ENCODE data around the gene ELL. TPM values are rescaled to one million over a fixed set of nuclear protein-coding genes. Genes with fewer than 3 reads are reported as not detected.

The ELL gene
- total and polyA plus RNA-seq, 9 of the 15 experiments (the other 6 are each of a cell fraction or from before 2014, with no cell fraction given) = 0.24 to 22.5 (median 4.1) TPM

- TF ChIP-seq HNRNPH1 (optimal IDR thresholded peaks at IDR 0.05; ENCODE audit: low read depth, low read length) = no peak
- TF ChIP-seq ZNF639 (CRISPR knock-in tag; conservative IDR thresholded peaks at IDR 0.05 in 1 of 2, IDR thresholded peaks at IDR 0.05 in 1 of 2) = no peak; a peak in 1 of 4 replicates
- TF ChIP-seq MYBL2 (IDR thresholded peaks at IDR 0.05; ENCODE audit: low read depth) = no peak
- no peak for TF ChIP-seq MYBL2 (CRISPR knock-in tag; IDR thresholded peaks at IDR 0.05; ENCODE audit: borderline replicate concordance)
- TF ChIP-seq NUFIP1 (IDR thresholded peaks at IDR 0.05; ENCODE audit: partially characterized antibody) = no peak
- TF ChIP-seq KLF1 (tag; IDR thresholded peaks at IDR 0.05) = no peak
- TF ChIP-seq FOXK1 (CRISPR knock-in tag; IDR thresholded peaks at IDR 0.05; ENCODE audit: borderline replicate concordance) = no peak
- no peak for TF ChIP-seq TARDBP (IDR thresholded peaks at IDR 0.05)
- TF ChIP-seq SIX5 (IDR thresholded peaks at IDR 0.05; ENCODE audit: borderline replicate concordance in 1 of 2, insufficient read depth in 1 of 2, low read depth in 1 of 2, low read length in 2 of 2) = no peak
- TF ChIP-seq ZFP1 (CRISPR knock-in tag; IDR thresholded peaks at IDR 0.05) = no peak
- no peak for TF ChIP-seq POLR3A (IDR thresholded peaks at IDR 0.05; ENCODE audit: borderline replicate concordance, extremely low read depth, insufficient read depth, insufficient read length)
- no peak for TF ChIP-seq PTRF (tag; IDR thresholded peaks at IDR 0.05)
- TF ChIP-seq SMAD1 (IDR thresholded peaks at IDR 0.05; ENCODE audit: low read depth, low read length, partially characterized antibody) = no peak
- TF ChIP-seq C11orf30 (IDR thresholded peaks at IDR 0.05; ENCODE audit: low read depth) = no peak
- TF ChIP-seq ZNF347 (CRISPR knock-in tag; IDR thresholded peaks at IDR 0.05; ENCODE audit: low read depth) = no peak
- no peak for TF ChIP-seq RERE (CRISPR knock-in tag; IDR thresholded peaks at IDR 0.05; ENCODE audit: borderline replicate concordance)
- TF ChIP-seq BACH1 (tag; IDR thresholded peaks at IDR 0.05) = no peak
- 0 out of 2 replicates have a peak, but pooled peaks have one; percentile 48 for TF ChIP-seq TCFL5 (CRISPR knock-in tag; conservative IDR thresholded peaks at IDR 0.05)
- no peak for TF ChIP-seq ZNF184 (CRISPR knock-in tag; IDR thresholded peaks at IDR 0.05)
- no peak for TF ChIP-seq RFX1 (IDR thresholded peaks at IDR 0.05)
- TF ChIP-seq BHLHE40 (IDR thresholded peaks at IDR 0.05; ENCODE audit: low read length) = peak; percentile 63
- no peak for TF ChIP-seq DIDO1 (tag; IDR thresholded peaks at IDR 0.05; ENCODE audit: low read depth)
- TF ChIP-seq CBFB (CRISPR knock-in tag; IDR thresholded peaks at IDR 0.05) = no peak
These were observed 43.1 kb downstream of the ELL start (continued) for GRCh38 chr19:18478545-18479311.
